CD14-positive monocyte (primary cell): ENCODE data around the gene CLECL1. TPM values are rescaled to one million over a fixed set of nuclear protein-coding genes. Genes with fewer than 3 reads are reported as not detected.

Experiments used
- DNase-seq, 3 donors: peaks; one replicate each; pipeline ENCODE4 v3.0.0-alpha.2; 2011 to 2022
- H2AFZ ChIP-seq: 2 replicates; pipeline ENCODE4 v1.6.0; 2012; ENCODE audit warnings: mild to moderate bottlenecking, low read depth, low read length, inconsistent platforms; ENCODE audit not compliant: insufficient read depth, poor library complexity, severe bottlenecking
- H3K27ac ChIP-seq, 2 donors: 1 replicate in 1 of 2; 2 replicates in 1 of 2; pipeline ENCODE4 v1.5.1; 2012 to 2013; ENCODE audit warnings: low read length in 2 of 2, control low read depth in 1 of 2, inconsistent platforms in 1 of 2, low read depth in 1 of 2, mild to moderate bottlenecking in 1 of 2
- H3K27me3 ChIP-seq, 2 donors: one replicate each; pipeline versions ENCODE4 v1.6.0 to v1.6.1; 2011 to 2013; ENCODE audit warnings: low read length in 2 of 2; ENCODE audit not compliant: control insufficient read depth in 2 of 2, insufficient read depth in 2 of 2
- H3K36me3 ChIP-seq, 2 donors: replicated peaks in 1 of 2; 1 replicate in 1 of 2; 2 replicates in 1 of 2; pipeline versions ENCODE4 v1.5.1 to v1.6.1; 2012 to 2013; ENCODE audit warnings: low read length in 2 of 2, control low read depth in 1 of 2, inconsistent platforms in 1 of 2, mild to moderate bottlenecking in 1 of 2; ENCODE audit not compliant: insufficient read depth in 2 of 2, control insufficient read depth in 1 of 2
- H3K4me1 ChIP-seq, 2 donors: 1 replicate in 1 of 2; 2 replicates in 1 of 2; pipeline versions ENCODE4 v1.5.1 to v1.6.1; 2012 to 2013; ENCODE audit warnings: low read length in 2 of 2, control low read depth in 1 of 2, inconsistent platforms in 1 of 2, mild to moderate bottlenecking in 1 of 2, moderate library complexity in 1 of 2; ENCODE audit not compliant: insufficient read depth in 2 of 2, control insufficient read depth in 1 of 2
- H3K4me2 ChIP-seq: replicated peaks from 2 replicates; pipeline ENCODE3; 2012; ENCODE audit warnings: low read length, moderate library complexity, mild to moderate bottlenecking; ENCODE audit not compliant: poor library complexity, severe bottlenecking; ENCODE audit errors: extremely low read depth
- H3K4me3 ChIP-seq, 3 experiments: fragments of 200-600 bp in 1 of 3; sonication (generic) in 1 of 3; replicated peaks in 1 of 3; 1 replicate in 2 of 3; 2 replicates in 1 of 3; pipeline ENCODE4 v1.5.1; 2011 to 2013; ENCODE audit warnings: low read length in 3 of 3, mild to moderate bottlenecking in 3 of 3, control low read depth in 2 of 3, low read depth in 2 of 3, inconsistent platforms in 1 of 3, moderate library complexity in 1 of 3
- H3K79me2 ChIP-seq: 2 replicates; pipeline ENCODE4 v1.6.0; 2012; ENCODE audit warnings: mild to moderate bottlenecking, control low read depth, inconsistent platforms, low read length, moderate library complexity; ENCODE audit not compliant: insufficient read depth
- H3K9ac ChIP-seq: 2 replicates; pipeline ENCODE4 v1.6.0; 2017; ENCODE audit warnings: low read length, mild to moderate bottlenecking; ENCODE audit not compliant: insufficient read depth, poor library complexity, severe bottlenecking
- H3K9me3 ChIP-seq, 2 donors: replicated peaks in 1 of 2; 1 replicate in 1 of 2; 2 replicates in 1 of 2; pipeline versions ENCODE4 v1.5.1 to v1.6.1; 2012 to 2013; ENCODE audit warnings: low read length in 2 of 2, control low read depth in 1 of 2; ENCODE audit not compliant: control insufficient read depth in 1 of 2, insufficient read depth in 1 of 2
- H4K20me1 ChIP-seq: 2 replicates; pipeline ENCODE4 v1.6.0; 2012; ENCODE audit warnings: mild to moderate bottlenecking, low read length, control low read depth, moderate library complexity; ENCODE audit not compliant: insufficient read depth
- H3K27ac Mint-ChIP-seq, 7 donors: one replicate each; pipeline ENCODE4 v1.8.0; 2020; ENCODE audit warnings: mild to moderate bottlenecking in 7 of 7, mixed read lengths in 7 of 7, moderate library complexity in 6 of 7, inconsistent platforms in 2 of 7
- H3K27me3 Mint-ChIP-seq, 3 donors: one replicate each; pipeline ENCODE4 v1.8.0; 2021 to 2022; ENCODE audit warnings: low read depth in 3 of 3, mild to moderate bottlenecking in 3 of 3, mixed read lengths in 3 of 3, moderate library complexity in 3 of 3, inconsistent platforms in 1 of 3
- H3K36me3 Mint-ChIP-seq, 2 donors: one replicate each; pipeline ENCODE4 v1.8.0; 2020; ENCODE audit warnings: mixed read lengths in 2 of 2, inconsistent platforms in 1 of 2, mild to moderate bottlenecking in 1 of 2
- H3K4me1 Mint-ChIP-seq: one replicate; pipeline ENCODE4 v1.8.0; 2020; ENCODE audit warnings: mild to moderate bottlenecking, mixed read lengths
- H3K4me3 Mint-ChIP-seq, 2 donors: one replicate each; pipeline ENCODE4 v1.8.0; 2020; ENCODE audit warnings: mild to moderate bottlenecking in 2 of 2, mixed read lengths in 2 of 2, moderate library complexity in 1 of 2
- H3K9me3 Mint-ChIP-seq, 7 donors: one replicate each; pipeline ENCODE4 v1.8.0; 2020 to 2022; ENCODE audit warnings: mixed read lengths in 7 of 7, mild to moderate bottlenecking in 6 of 7, moderate library complexity in 6 of 7, inconsistent platforms in 2 of 7
- CTCF ChIP-seq: fragments of 200-600 bp; IDR thresholded peaks from one replicate; pipeline ENCODE4 v1.8.0; 2022; ENCODE audit warnings: antibody characterized with exemption, mild to moderate bottlenecking
- WGBS: methylation state at CpG from one replicate; pipeline ENCODE4 v1.1.5; 2013; ENCODE audit warnings: missing lambda C conversion rate; ENCODE audit not compliant: insufficient coverage; 5-methylcytosine and 5-hydroxymethylcytosine counted together
- intact Hi-C, 2 donors: fragments of 100-400 bp; cut with micrococcal nuclease; formaldehyde crosslinking; loops; one replicate each; pipeline versions ENCODE4 v1.15.0 to v1.15.1; 2023
- polyA plus RNA-seq, 3 donors: library from polyadenylated mRNA; depleted of rRNA in 1 of 3; unstranded in 2 of 3; stranded (reverse) in 1 of 3; fragments of 300-500 nt in 2 of 3; fragments of >200 nt in 1 of 3; fragmentation: Illumina TruSeq in 2 of 3; gene quantifications; 1 replicate in 2 of 3; 2 replicates in 1 of 3; pipeline ENCODE4 v1.2.3, GENCODE V29; 2012 to 2021

Gene CLECL1
- polyA plus RNA-seq, 3 donors, result 7.6 to 20.6 (median 11.4) TPM

- H3K4me3 Mint-ChIP-seq, result peak overlapping the region in 1 of 2 donors; percentile 62
These were observed 46.3 kb upstream of the CLECL1 start for GRCh38 chr12:9779209-9779608.

GRCh38 chr12:9776781-9777180 lies 43.9 kb upstream of the CLECL1 start:
- Histone ChIP-seq H2AFZ (no peak overlapping the region), H3K27me3 (no peaks in the 10 kb centered on the region), H3K4me3 (no peak overlapping the region), H4K20me1 (no peaks in the 10 kb centered on the region), H3K9me3 (no peaks in the 10 kb centered on the region), H3K27ac (no peak overlapping the region), H3K36me3 (no peaks in the 10 kb centered on the region), H3K79me2 (no peaks in the 10 kb centered on the region), H3K4me1 (peaks cover 0 to 7% of the 10 kb centered on the region in 2 donors), H3K9ac (no peak overlapping the region), H3K4me2 (no peak overlapping the region)
- Mint-ChIP-seq H3K36me3 (peaks cover 0 to 4% of the 10 kb centered on the region in 2 donors), H3K9me3 (peaks cover 0 to 3% (median 0%) of the 10 kb centered on the region in 7 donors), H3K4me3 (no peak overlapping the region), H3K27me3 (no peaks in the 10 kb centered on the region), H3K4me1 (peaks cover 24% of the 10 kb centered on the region), H3K27ac (no peak overlapping the region)
- DNase-seq, result no peak
- intact Hi-C loops, result no loop called here
- TF ChIP-seq CTCF, result no peak
- no CpG with 5 or more reads among the region's 3 CpGs for WGBS

More at GRCh38 chr12:9779209-9779608, 46.3 kb upstream of the CLECL1 start:
- H3K9me3 Mint-ChIP-seq, result peaks cover 0 to 3% (median 0%) of the 10 kb centered on the region in 7 donors
- DNase-seq, result peak in 1 of 3 donors; percentile 22
- no CpG with 5 or more reads among the region's 4 CpGs for WGBS
- no peaks in the 10 kb centered on the region for H4K20me1 ChIP-seq
- H3K27ac ChIP-seq, result no peak overlapping the region
- H3K9ac ChIP-seq, result no peak overlapping the region
- H3K36me3 Mint-ChIP-seq, result peaks cover 0 to 4% of the 10 kb centered on the region in 2 donors
- H2AFZ ChIP-seq, result no peak overlapping the region
- peaks cover 23% of the 10 kb centered on the region for H3K4me1 Mint-ChIP-seq
- H3K9me3 ChIP-seq, result no peaks in the 10 kb centered on the region
- H3K79me2 ChIP-seq, result no peaks in the 10 kb centered on the region
- H3K4me1 ChIP-seq, result peaks cover 0 to 7% of the 10 kb centered on the region in 2 donors
- no peaks in the 10 kb centered on the region for H3K27me3 ChIP-seq
- peak overlapping the region in 1 of 3 experiments; percentile 6 for H3K4me3 ChIP-seq
- H3K36me3 ChIP-seq, result no peaks in the 10 kb centered on the region
- H3K27ac Mint-ChIP-seq, result peak overlapping the region in 5 of 7 donors; percentile 16 to 68 (median 20)
- peaks cover 0 to 3% (median 0%) of the 10 kb centered on the region in 3 donors for H3K27me3 Mint-ChIP-seq
- intact Hi-C loops, result no loop called here
- TF ChIP-seq CTCF, result no peak
- H3K4me2 ChIP-seq, result peak overlapping the region; percentile 24
